NCI-H1417 treated with DMSO at 0.1 percent for 48 hours (cell line): ENCODE measurements around the gene TBL1X.
"Not testable (repeated sequence)": the region's sequence is repeated elsewhere in the genome, so short reads cannot be mapped to it uniquely, and the experiment has no call there.

ENCODE experiments used
- DNase-seq: peaks from one replicate; lab custom pipeline; 2025; lab: John Stamatoyannopoulos, UW

TBL1X gene

GRCh38 chrX:9459186-9459748 lies 5.6 kb upstream of the TBL1X start:
- no peak for DNase-seq

GRCh38 chrX:9461087-9461486 lies 3.8 kb upstream of the TBL1X start:
- DNase-seq, result no peak

GRCh38 chrX:9462456-9462855 lies 2.4 kb upstream of the TBL1X start:
- no peak for DNase-seq

GRCh38 chrX:9465380-9466123 lies 694 bp downstream of the TBL1X start:
- no peak for DNase-seq

GRCh38 chrX:9466124-9466495 lies 1.3 kb downstream of the TBL1X start:
- no peak for DNase-seq

- DNase-seq, result no peak
Measured at GRCh38 chrX:9466736-9467135, 1.9 kb downstream of the TBL1X start.

- DNase-seq, result no peak
Measured at GRCh38 chrX:9467146-9467545, 2.3 kb downstream of the TBL1X start.

- DNase-seq, result no peak
Measured at GRCh38 chrX:9467751-9468150, 2.9 kb downstream of the TBL1X start.

- DNase-seq, result no peak
Measured at GRCh38 chrX:9471571-9471985, 6.7 kb downstream of the TBL1X start.

- no peak for DNase-seq
Measured at GRCh38 chrX:9473708-9474107, 8.8 kb downstream of the TBL1X start.

- DNase-seq, result not testable (repeated sequence)
Measured at GRCh38 chrX:9475417-9475816, 10.6 kb downstream of the TBL1X start.

GRCh38 chrX:9475984-9476383 lies 11.1 kb downstream of the TBL1X start:
- DNase-seq, result no peak

- DNase-seq, result no peak
Measured at GRCh38 chrX:9476810-9477575, 12.1 kb downstream of the TBL1X start.

GRCh38 chrX:9482408-9482807 lies 17.6 kb downstream of the TBL1X start:
- no peak for DNase-seq

- no peak for DNase-seq
Measured at GRCh38 chrX:9482837-9483236, 18.0 kb downstream of the TBL1X start.

GRCh38 chrX:9483376-9483775 lies 18.5 kb downstream of the TBL1X start:
- no peak for DNase-seq

- DNase-seq, result no peak
Measured at GRCh38 chrX:9486786-9487387, 22.0 kb downstream of the TBL1X start.

- DNase-seq, result no peak
Measured at GRCh38 chrX:9488586-9488985, 23.7 kb downstream of the TBL1X start.

GRCh38 chrX:9489234-9489633 lies 24.4 kb downstream of the TBL1X start:
- no peak for DNase-seq

- no peak for DNase-seq
Measured at GRCh38 chrX:9492901-9493300, 28.0 kb downstream of the TBL1X start.

- DNase-seq, result no peak
Measured at GRCh38 chrX:9493936-9494335, 29.1 kb downstream of the TBL1X start.

GRCh38 chrX:9494771-9495170 lies 29.9 kb downstream of the TBL1X start:
- no peak for DNase-seq

- no peak for DNase-seq
Measured at GRCh38 chrX:9495496-9495895, 30.6 kb downstream of the TBL1X start.
